ENCODE data around the gene SKOR1.

Gene SKOR1

GRCh38 chr15:67824976-67825880 lies at the start of gene SKOR1:
Gene SKOR1 (plus strand): TSS chr15:67825509. CDS start chr15:67825603, 94 bp downstream.
- DNase-seq = no peak

- DNase-seq = no peak
Measured at GRCh38 chr15:67775998-67776397, 49.3 kb upstream of the SKOR1 start.

- DNase-seq = no peak
Measured at GRCh38 chr15:67776600-67776999, 48.7 kb upstream of the SKOR1 start.

GRCh38 chr15:67777071-67777470 lies 48.2 kb upstream of the SKOR1 start:
- no peak for DNase-seq

- no peak for DNase-seq
Measured at GRCh38 chr15:67777773-67778172, 47.5 kb upstream of the SKOR1 start.

GRCh38 chr15:67778968-67779548 lies 46.3 kb upstream of the SKOR1 start:
- DNase-seq = no peak

GRCh38 chr15:67779549-67780111 lies 45.7 kb upstream of the SKOR1 start:
- no peak for DNase-seq

- no peak for DNase-seq
Measured at GRCh38 chr15:67781061-67781460, 44.2 kb upstream of the SKOR1 start.

GRCh38 chr15:67781907-67782690 lies 43.2 kb upstream of the SKOR1 start:
- no peak for DNase-seq

- DNase-seq = no peak
Measured at GRCh38 chr15:67782691-67782991, 42.7 kb upstream of the SKOR1 start.

- DNase-seq = no peak
Measured at GRCh38 chr15:67783303-67783702, 42.0 kb upstream of the SKOR1 start.

- peak; percentile 25 for DNase-seq
Measured at GRCh38 chr15:67784090-67784781, 41.1 kb upstream of the SKOR1 start.

GRCh38 chr15:67784856-67785430 lies 40.4 kb upstream of the SKOR1 start:
- DNase-seq = no peak

- no peak for DNase-seq
Measured at GRCh38 chr15:67785431-67785830, 39.9 kb upstream of the SKOR1 start.

GRCh38 chr15:67786646-67787045 lies 38.7 kb upstream of the SKOR1 start:
- no peak for DNase-seq

- no peak for DNase-seq
Measured at GRCh38 chr15:67788986-67789385, 36.3 kb upstream of the SKOR1 start.

GRCh38 chr15:67790610-67791319 lies 34.5 kb upstream of the SKOR1 start:
- no peak for DNase-seq

GRCh38 chr15:67792250-67792942 lies 32.9 kb upstream of the SKOR1 start:
- DNase-seq = no peak

- no peak for DNase-seq
Measured at GRCh38 chr15:67794832-67795574, 30.3 kb upstream of the SKOR1 start.

Measured in NCI-H1105 (cell line).